K562 (cell line): ENCODE measurements around the gene SCAMP5. TPM values are rescaled to one million over a fixed set of nuclear protein-coding genes. Genes with fewer than 3 reads are reported as not detected.

ENCODE experiments used
- BCOR ChIP-seq: fragments of 450-650 bp; IDR thresholded peaks from 2 replicates; pipeline ENCODE4 v1.6.1; 2016
- CREB3L1 ChIP-seq: fragments of 450-650 bp; IDR thresholded peaks from 2 replicates; pipeline ENCODE4 v1.6.1; 2014; ENCODE audit warnings: low read depth, mild to moderate bottlenecking, moderate library complexity, borderline replicate concordance
- EHMT2 ChIP-seq: fragments of 450-650 bp; IDR thresholded peaks from 2 replicates; pipeline ENCODE4 v1.6.1; 2018; ENCODE audit warnings: antibody characterized with exemption
- HMG20A ChIP-seq: fragments of 450-650 bp; formaldehyde crosslinking; conservative IDR thresholded peaks from 2 replicates; pipeline ENCODE4 v1.4.0; 2020; ENCODE audit warnings: mild to moderate bottlenecking, mixed read lengths
- IFI16 ChIP-seq: fragments of 250-450 bp; sonication (Bioruptor Pico); IDR thresholded peaks from 2 replicates; pipeline ENCODE4 v2.1.2; 2022; ENCODE audit warnings: mild to moderate bottlenecking, inconsistent platforms
- KAT7 ChIP-seq: sonication (generic); formaldehyde crosslinking; IDR thresholded peaks from 2 replicates; pipeline ENCODE4 v1.8.0; 2022; ENCODE audit warnings: missing genetic modification reagents, mild to moderate bottlenecking, borderline replicate concordance
- KDM2B ChIP-seq: fragments of 250-450 bp; sonication (Bioruptor Pico); IDR thresholded peaks from 2 replicates; pipeline ENCODE4 v1.8.0; 2021; ENCODE audit warnings: mild to moderate bottlenecking, moderate library complexity
- KLF10 ChIP-seq: fragments of 250-450 bp; sonication (Bioruptor Pico); IDR thresholded peaks from 2 replicates; pipeline ENCODE4 v1.6.1; 2021; ENCODE audit warnings: matching md5 sums
- MAFG ChIP-seq: fragments of 450-650 bp; conservative IDR thresholded peaks from 2 replicates; pipeline ENCODE4 v1.6.1; 2016; ENCODE audit warnings: missing genetic modification characterization, missing compliant biosample characterization
- MBD2 ChIP-seq: sonication (generic); IDR thresholded peaks from 2 replicates; pipeline ENCODE4 v1.6.1; 2016; ENCODE audit warnings: low read depth, borderline replicate concordance
- NR0B1 ChIP-seq: fragments of 450-650 bp; IDR thresholded peaks from one replicate; pipeline ENCODE4 v1.6.1; 2018; ENCODE audit warnings: mild to moderate bottlenecking, moderate library complexity; ENCODE audit not compliant: partially characterized antibody
- PCBP1 ChIP-seq: fragments of 200-400 bp; formaldehyde crosslinking; IDR thresholded peaks from 2 replicates; pipeline ENCODE4 v1.6.1; 2018; ENCODE audit warnings: mild to moderate bottlenecking, low read depth, low read length; ENCODE audit not compliant: poor library complexity, severe bottlenecking
- PHF8 ChIP-seq: fragments of 200-600 bp; sonication (generic); IDR thresholded peaks from 2 replicates; pipeline ENCODE4 v1.6.1; 2012; ENCODE audit warnings: mixed run types, mild to moderate bottlenecking, inconsistent platforms, low read length, moderate library complexity, borderline replicate concordance
- SETDB1 ChIP-seq: IDR thresholded peaks from one replicate; pipeline ENCODE4 v1.6.1; 2012; ENCODE audit warnings: low read length, control low read depth, inconsistent platforms
- SP2 ChIP-seq: IDR thresholded peaks from 2 replicates; pipeline ENCODE4 v1.6.1; 2011; ENCODE audit warnings: mild to moderate bottlenecking, low read depth, low read length, moderate library complexity; ENCODE audit not compliant: poor library complexity, severe bottlenecking; ENCODE audit errors: extremely low read depth
- SRSF7 ChIP-seq: fragments of 200-400 bp; formaldehyde crosslinking; optimal IDR thresholded peaks from 2 replicates; pipeline ENCODE3; 2017; ENCODE audit warnings: mild to moderate bottlenecking, low read depth, low read length
- ZNF311 ChIP-seq: fragments of 250-450 bp; sonication (Bioruptor Pico); IDR thresholded peaks from 2 replicates; pipeline ENCODE4 v1.4.0; 2020; ENCODE audit warnings: mild to moderate bottlenecking, moderate library complexity
- ZNF324 ChIP-seq: fragments of 250-450 bp; sonication (Bioruptor Pico); IDR thresholded peaks from 2 replicates; pipeline ENCODE4 v1.4.0; 2020; ENCODE audit warnings: mild to moderate bottlenecking
- ZNF699 ChIP-seq: fragments of 250-450 bp; sonication (Bioruptor Pico); IDR thresholded peaks from 2 replicates; pipeline ENCODE4 v1.8.0; 2021; ENCODE audit warnings: mild to moderate bottlenecking, moderate library complexity; ENCODE audit not compliant: insufficient replicate concordance
- ZNF707 ChIP-seq: fragments of 250-450 bp; sonication (Bioruptor Pico); conservative IDR thresholded peaks from 2 replicates; pipeline ENCODE4 v1.8.0; 2022; ENCODE audit warnings: inconsistent platforms, mild to moderate bottlenecking, moderate library complexity
- polyA plus RNA-seq, 8 experiments: library from polyadenylated mRNA; depleted of rRNA in 4 of 8; stranded (reverse) in 5 of 8; unstranded in 3 of 8; fragments of >200 nt; fragmentation: Nextera tagmentation in 2 of 8; fragmentation: Illumina TruSeq in 1 of 8; extraction: Ambion mirVana in 2 of 8; extraction: Trizol in 1 of 8; gene quantifications; 2 replicates each; pipeline versions ENCODE4 v1.2.1 to v1.2.3, GENCODE V29; 2011 to 2014; ENCODE audit warnings: inconsistent platforms in 1 of 8, missing spikeins in 1 of 8
- total RNA-seq, 7 experiments: library from RNA; depleted of rRNA in 6 of 7; stranded (reverse); fragments of >200 nt in 6 of 7; fragmentation: Illumina TruSeq in 2 of 7; extraction: Trizol in 2 of 7; gene quantifications; 2 replicates each; pipeline versions ENCODE4 v1.2.1 to v1.2.3, GENCODE V29; 2011 to 2021; ENCODE audit warnings: low replicate concordance in 1 of 7
- TF ChIP-seq, protein P1 (sequence below): sonication (generic); formaldehyde crosslinking; IDR thresholded peaks from 2 replicates; pipeline ENCODE4 v1.8.0; 2022; ENCODE audit warnings: mild to moderate bottlenecking, missing genetic modification reagents

SCAMP5 gene
- total and polyA plus RNA-seq, 9 of the 15 experiments (the other 6 are each of a cell fraction or from before 2014, with no cell fraction given), result 0.09 to 0.29 (median 0.19) TPM; not detected in 5

GRCh38 chr15:74955796-74956647 is 39.3 kb upstream of the SCAMP5 start (continued):
- TF ChIP-seq CREB3L1 (peak; percentile 92; the same call in 1 of the 2 replicates), NR0B1 (no peak), KLF10 (CRISPR knock-in tag) (no peak), PHF8 (no peak), BCOR (peak; percentile 79), PCBP1 (peak; percentile 36), IFI16 (no peak), SRSF7 (no peak), HMG20A (CRISPR knock-in tag) (no peak), ZNF699 (CRISPR knock-in tag) (no peak), EHMT2 (0 out of 2 replicates have a peak, but pooled peaks have one; percentile 50), KAT7 (CRISPR knock-in tag) (peak; percentile 98), SETDB1 (no peak), SP2 (no peak), KDM2B (CRISPR knock-in tag) (peak; percentile 96), MAFG (no peak), ZNF707 (CRISPR knock-in tag) (no peak), MBD2 (no peak; the same call in 1 of the 2 replicates), ZNF311 (CRISPR knock-in tag) (no peak), ZNF324 (no peak)
- TF ChIP-seq, protein P1, sequence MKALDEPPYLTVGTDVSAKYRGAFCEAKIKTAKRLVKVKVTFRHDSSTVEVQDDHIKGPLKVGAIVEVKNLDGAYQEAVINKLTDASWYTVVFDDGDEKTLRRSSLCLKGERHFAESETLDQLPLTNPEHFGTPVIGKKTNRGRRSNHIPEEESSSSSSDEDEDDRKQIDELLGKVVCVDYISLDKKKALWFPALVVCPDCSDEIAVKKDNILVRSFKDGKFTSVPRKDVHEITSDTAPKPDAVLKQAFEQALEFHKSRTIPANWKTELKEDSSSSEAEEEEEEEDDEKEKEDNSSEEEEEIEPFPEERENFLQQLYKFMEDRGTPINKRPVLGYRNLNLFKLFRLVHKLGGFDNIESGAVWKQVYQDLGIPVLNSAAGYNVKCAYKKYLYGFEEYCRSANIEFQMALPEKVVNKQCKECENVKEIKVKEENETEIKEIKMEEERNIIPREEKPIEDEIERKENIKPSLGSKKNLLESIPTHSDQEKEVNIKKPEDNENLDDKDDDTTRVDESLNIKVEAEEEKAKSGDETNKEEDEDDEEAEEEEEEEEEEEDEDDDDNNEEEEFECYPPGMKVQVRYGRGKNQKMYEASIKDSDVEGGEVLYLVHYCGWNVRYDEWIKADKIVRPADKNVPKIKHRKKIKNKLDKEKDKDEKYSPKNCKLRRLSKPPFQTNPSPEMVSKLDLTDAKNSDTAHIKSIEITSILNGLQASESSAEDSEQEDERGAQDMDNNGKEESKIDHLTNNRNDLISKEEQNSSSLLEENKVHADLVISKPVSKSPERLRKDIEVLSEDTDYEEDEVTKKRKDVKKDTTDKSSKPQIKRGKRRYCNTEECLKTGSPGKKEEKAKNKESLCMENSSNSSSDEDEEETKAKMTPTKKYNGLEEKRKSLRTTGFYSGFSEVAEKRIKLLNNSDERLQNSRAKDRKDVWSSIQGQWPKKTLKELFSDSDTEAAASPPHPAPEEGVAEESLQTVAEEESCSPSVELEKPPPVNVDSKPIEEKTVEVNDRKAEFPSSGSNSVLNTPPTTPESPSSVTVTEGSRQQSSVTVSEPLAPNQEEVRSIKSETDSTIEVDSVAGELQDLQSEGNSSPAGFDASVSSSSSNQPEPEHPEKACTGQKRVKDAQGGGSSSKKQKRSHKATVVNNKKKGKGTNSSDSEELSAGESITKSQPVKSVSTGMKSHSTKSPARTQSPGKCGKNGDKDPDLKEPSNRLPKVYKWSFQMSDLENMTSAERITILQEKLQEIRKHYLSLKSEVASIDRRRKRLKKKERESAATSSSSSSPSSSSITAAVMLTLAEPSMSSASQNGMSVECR, result peak; percentile 94
